GM20000 (cell line): ENCODE measurements around the gene CLCNKA.

Experiments
- DNase-seq: peaks from one replicate; pipeline ENCODE4 v3.0.0; 2012; ENCODE audit warnings: low spot score
- TF ChIP-seq, protein P1 (sequence below): IDR thresholded peaks from 2 replicates; pipeline ENCODE4 v1.5.1; 2012; ENCODE audit warnings: mild to moderate bottlenecking, control low read depth; ENCODE audit errors: extremely low read depth, missing control alignments

CLCNKA gene

DNA sequence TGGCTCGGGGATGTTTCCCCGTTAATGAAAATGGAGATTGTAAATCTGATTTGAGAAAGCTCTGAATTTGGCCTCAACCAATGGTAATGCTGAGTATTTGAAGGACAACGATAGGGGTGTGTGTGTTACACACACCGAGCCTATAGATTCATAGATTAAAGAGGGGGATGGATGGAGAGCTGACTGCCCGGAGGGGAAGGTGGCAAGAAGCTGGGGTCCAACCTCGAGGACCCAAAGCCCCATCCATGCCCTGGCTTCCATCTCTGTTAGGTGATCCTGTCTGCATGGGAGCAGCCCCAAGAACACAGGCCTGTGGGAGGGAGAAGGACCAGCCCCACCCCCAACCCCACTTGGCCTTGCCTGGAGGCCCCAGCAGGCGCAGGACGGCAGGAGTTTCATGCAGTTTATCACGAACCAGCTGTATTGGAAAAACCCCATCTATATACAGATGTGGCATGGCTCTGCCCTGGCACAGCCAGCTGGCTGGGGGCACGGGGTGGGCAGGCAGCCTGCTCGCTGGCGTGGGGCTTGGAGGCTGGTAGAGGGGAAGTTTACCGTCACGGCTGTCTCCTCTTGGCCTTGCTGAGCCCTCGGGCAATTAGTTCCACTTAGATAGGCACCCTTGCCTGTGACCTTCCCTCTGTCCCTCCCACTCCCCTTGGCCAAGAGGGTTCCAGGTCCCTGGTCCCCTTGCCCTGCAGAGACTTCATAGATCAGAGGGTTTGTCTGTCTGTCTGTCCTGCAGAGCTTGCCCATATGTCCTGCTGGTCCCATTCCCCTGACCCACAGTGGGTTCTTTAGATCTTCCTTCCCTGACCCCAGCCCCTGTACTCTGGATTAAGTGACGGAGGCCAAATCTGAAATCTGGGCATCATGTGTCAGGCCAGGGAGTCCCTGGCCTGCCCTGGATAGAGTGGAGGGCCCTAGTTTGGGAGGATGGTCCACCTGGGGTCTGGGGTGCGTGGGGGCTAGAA lies 7.0 kb upstream of the CLCNKA start:
- no peak for DNase-seq
- TF ChIP-seq, protein P1, sequence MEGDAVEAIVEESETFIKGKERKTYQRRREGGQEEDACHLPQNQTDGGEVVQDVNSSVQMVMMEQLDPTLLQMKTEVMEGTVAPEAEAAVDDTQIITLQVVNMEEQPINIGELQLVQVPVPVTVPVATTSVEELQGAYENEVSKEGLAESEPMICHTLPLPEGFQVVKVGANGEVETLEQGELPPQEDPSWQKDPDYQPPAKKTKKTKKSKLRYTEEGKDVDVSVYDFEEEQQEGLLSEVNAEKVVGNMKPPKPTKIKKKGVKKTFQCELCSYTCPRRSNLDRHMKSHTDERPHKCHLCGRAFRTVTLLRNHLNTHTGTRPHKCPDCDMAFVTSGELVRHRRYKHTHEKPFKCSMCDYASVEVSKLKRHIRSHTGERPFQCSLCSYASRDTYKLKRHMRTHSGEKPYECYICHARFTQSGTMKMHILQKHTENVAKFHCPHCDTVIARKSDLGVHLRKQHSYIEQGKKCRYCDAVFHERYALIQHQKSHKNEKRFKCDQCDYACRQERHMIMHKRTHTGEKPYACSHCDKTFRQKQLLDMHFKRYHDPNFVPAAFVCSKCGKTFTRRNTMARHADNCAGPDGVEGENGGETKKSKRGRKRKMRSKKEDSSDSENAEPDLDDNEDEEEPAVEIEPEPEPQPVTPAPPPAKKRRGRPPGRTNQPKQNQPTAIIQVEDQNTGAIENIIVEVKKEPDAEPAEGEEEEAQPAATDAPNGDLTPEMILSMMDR = no peak

GRCh38 chr1:16015491-16015890 lies 6.3 kb upstream of the CLCNKA start:
- DNase-seq = no peak
- TF ChIP-seq, protein P1 = no peak

DNA sequence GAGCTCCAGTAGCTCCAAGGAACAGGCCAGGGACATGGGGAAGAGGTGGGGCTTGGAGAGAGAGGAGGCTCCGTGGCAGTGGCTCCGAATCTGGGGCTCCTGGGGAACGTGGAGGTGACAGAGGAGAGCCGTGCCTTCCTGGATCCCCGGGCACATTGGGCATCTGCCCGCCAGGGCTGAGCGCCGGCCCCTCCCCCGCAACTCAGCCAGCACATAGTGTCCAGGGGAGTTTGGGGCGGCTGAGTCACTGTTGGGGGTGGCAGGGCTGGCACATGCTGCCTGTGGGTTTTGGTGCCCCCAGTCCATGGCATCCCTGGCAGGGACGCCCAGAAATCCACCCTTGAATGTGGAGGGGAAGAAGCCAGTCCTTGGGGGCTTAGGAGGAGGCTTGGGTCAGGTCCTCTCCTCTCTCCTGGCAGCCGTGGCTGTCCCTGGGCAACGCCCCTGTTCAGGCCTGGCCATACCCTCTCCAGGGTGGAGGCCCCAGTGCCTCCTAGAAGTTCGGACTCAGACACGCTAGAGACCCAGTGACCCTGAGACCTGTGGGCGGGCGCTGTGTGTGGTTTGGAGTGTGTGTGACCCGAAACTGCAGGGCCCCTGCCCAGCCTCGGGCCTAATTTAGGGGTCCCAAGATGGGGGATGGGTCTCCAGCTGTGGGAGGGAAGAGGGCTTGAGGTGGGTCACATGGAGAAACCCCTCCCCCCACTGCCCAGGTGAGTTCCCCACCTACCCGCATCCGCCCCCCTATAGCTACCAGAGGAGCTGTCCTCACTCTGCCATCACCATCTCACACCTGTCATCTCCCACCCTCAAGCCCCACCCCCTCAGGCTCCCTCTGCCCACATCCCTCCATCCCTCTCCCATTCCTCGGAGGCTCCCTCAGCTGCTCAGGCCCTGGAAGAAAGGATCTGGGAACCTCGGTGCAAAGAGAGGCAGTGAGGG lies 5.6 kb upstream of the CLCNKA start:
- DNase-seq = no peak
- TF ChIP-seq, protein P1 = no peak

DNA sequence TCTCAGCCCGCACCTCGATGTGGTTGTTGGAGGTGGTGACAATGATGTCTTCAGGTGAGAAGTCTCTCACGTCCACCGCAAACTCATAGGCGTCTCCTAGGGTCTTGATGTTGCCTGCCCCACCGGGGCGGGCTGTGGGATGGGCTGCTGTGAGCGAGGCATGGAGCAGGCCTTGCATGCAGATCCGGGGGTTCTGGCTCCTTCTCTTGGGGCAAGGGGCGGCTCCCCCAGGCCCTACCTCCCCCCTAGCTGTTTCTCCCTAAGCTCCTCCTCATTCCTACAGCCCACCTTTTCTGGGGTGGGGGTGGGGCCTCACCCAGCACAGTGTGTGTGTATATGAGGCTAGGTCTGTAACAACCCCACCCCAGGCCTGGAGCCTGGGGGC lies 4.8 kb upstream of the CLCNKA start:
- no peak for DNase-seq
- TF ChIP-seq, protein P1 = no peak

DNA sequence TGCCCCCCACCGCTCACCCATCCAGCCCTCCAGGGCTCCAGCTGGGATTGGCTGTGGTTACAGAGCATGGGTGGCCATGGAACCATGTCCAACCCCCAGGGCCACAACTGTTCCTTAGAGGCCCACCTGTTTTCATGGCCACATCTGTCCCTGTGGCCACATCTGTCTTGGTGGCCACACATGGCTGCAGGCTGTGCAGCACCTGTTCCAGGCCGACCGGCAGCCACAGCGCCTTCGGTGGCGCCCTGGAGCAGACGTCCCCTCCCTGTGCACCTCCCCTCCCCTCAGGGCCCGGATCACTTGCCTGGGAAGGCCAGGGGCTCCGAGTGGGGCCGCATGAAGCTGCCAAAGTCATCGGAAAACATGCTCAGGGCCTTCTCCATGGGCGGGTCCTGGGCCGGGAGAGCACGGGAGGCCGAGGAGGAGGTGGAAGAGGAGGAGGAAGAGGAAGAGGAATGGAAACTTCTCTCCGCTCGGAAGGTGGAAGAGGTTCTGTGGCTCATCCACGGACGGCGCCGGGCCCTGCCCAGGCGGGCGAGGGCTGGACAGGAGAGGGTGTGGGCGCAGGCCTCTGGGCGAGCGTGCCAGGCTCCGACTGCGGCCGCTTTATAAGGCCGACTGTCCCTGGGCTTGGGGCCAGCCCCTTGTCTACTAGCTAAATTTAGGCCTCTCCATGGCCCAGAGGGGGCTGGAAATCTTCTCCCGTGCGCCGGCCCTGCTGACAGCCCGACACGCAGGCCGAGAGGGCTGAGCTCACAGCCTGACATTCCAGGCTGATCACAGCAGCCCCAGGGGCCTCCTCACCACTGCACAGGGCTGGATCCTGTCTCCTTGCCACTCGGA lies 4.2 kb upstream of the CLCNKA start, which contains the start of gene HSPB7:
HSPB7 (minus strand) TSS at position 583 of the 843 bp plus-strand sequence; CDS start at position 503, 80 bp downstream.
- TF ChIP-seq, protein P1 = peak; percentile 2
- peak; percentile 63 for DNase-seq

GRCh38 chr1:16018308-16018707 lies 3.5 kb upstream of the CLCNKA start:
- no peak for DNase-seq
- TF ChIP-seq, protein P1 = no peak
